Measurements from ENCODE around the gene CRYBG3.

The CRYBG3 gene

DNA sequence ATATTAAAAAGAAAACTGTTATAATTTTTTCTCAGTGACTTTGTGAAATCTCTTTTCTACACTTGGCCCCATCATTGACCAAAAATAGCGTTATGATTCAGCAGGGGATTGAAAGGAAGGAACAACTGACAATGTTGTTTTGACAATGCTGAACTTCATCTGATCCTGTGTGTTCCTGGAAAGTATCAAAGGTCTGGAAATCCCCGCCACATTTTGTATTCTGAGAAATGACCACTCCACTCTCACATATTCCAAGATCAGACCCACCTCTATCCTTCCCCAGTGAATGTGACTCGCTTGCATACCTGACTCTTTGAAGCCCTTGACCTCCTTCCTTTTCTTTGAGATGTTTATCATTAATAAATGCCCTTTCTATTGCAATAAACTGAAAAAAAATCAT is 160.1 kb downstream of the CRYBG3 start:
- DNase-seq: no peak

DNA sequence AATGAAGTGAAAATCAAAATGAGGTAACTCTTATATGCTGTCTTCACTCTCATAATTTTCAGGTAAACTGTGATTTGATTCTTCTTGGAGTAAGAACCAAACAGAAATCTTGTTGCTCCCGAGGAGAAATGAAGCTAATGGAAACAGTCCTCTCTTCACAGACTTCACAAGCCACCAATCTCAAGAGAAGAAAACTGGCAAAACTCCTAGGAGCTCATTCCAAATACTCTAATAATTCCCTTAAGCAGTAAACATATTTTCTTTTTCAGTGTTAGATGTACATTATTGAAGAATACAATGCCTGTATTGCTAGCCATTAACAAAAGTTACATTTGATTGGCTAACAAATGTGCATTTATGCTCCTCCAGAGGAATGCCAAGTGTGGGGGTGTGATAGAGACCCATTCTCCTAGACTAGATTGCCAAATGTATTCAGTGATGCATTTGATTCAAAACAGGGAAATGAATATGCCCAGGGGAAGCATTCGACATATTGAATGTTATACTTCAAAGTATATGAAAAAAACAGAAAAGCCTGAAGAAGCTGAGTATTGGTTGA is 162.2 kb downstream of the CRYBG3 start:
- DNase-seq: no peak

DNA sequence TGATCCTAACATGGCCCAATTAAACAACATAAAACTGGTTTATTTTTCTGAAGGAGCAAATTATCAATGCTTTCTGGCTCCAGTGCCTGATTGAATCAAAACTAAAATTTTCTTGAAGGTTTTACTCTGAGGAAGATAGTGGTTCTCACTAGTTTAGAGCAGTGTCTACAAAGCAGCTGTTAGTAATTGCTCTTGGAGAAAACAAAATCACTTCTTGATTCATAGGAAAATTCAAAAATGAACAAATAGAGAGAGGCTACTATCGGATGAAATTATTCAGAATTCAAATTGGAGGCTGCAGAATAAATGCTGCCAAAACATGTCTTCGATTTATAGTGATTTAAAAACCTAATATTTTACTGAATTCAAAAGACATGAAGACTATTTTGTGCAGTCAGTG is 165.5 kb downstream of the CRYBG3 start:
- DNase-seq: no peak

DNA sequence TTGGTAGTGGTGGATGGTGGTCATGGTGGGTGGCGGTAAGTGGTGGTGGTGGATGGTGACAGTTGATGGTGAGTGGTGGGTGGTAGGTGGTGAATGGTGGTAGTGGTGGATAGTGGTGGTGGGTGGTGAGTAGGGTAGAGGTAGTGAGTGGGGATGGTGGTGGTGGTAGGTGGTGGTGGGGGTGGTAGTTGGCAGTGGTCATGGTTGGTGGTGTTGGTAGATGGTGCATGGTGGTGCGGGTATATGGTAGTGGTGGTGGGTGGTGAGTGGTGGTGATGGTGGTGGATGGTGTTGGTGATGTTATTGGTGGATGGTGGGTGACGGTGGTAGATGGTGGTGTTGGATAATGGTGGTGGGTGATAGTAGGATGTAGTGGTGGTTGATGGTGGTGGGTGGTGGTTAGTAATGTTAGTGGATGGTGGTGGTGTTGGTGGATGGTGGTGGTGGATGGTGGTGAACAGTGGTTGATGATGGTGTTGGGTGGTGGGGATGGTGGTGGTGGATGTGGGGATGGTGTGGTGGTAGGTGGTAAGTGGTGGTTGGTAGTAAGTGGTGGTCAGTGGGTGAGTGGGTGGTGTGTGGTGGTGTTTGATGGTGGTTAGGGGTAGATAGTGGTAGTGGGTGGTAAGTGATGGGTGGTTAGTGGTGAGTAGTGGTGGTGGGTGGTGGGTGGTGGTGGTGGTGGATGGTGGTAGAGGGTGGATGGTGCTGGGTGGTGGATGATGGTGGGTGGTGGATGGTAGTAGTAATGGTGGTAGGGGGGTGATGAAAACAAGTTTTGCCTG is 167.2 kb downstream of the CRYBG3 start:
- DNase-seq: no peak

DNA sequence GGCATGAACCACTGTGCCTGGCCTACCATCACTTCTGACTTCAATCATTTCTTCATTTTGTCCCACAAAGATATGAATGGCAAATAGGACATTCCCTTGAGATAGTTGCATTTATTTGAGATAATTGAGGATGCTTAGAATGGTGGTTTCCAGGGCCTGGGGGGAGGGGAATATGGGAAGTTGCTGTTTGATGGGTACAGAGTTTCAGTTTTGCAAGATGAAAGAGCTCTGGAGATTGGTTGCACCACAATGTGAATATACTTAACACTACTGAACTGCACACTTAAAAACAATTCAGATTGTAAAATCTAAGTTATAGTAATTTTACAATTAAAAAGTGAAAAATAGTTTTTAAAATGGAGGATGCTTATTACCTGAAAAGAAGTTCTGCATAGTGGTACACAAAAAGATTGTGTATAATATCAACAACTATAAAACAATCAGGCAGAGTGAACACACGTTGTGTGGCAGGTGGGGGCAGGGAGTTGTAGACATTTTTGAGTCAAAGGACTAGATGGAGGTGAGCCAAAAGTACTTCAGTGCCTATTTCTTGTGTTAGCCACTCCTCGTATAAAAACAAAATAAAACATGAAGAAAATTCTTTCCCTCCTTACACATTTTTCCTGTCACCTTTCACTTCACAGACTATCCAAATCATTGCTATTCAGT is 168.9 kb downstream of the CRYBG3 start:
- DNase-seq: no peak

DNA sequence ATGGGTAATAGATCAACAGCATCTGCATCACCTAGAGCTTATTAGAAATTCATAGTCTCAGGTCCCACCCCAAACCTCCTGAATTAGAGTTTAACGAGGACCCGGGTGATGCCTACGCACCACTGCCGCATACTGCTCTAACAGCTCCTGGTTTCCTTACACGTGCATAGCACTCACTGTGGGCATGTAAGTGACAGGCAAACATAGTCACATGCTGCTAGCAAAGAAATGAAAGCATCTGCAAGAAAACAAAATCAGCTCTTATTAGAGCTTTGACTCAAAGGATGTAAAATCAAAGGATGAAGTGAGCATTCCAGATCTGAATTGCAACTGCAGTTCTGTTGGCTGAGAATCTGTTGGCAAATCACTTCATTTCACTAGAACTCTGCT is 169.5 kb downstream of the CRYBG3 start:
- DNase-seq: no peak

DNA sequence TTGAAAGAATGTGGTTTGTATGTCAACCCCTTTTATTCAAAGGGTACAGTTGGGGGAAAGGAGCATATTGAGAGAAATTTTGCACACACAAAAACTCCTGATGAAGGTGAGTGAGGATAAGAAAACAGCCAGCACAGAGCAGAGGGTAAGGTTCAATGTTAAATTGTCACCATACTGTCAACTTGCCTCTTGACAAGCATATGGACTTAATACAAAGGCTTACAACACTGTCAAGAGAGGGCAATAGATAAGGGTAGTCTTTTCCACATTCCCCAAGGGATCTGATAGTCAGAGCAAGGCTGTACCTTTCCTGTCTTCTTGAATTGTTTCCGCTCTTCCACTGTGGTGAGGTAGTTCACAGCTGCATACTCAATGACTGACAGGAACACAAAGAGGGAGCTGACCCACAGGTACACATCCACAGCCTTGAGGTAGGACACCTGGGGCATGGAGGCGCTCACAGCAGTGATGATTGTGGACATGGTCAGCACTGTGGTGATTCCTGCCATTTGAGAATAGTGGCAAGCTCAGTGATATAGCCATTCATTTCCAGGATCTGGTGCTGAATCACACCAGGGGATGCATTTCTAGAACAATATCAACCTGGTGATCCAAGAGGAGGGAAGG is 170.8 kb downstream of the CRYBG3 start:
- DNase-seq: no peak

DNA sequence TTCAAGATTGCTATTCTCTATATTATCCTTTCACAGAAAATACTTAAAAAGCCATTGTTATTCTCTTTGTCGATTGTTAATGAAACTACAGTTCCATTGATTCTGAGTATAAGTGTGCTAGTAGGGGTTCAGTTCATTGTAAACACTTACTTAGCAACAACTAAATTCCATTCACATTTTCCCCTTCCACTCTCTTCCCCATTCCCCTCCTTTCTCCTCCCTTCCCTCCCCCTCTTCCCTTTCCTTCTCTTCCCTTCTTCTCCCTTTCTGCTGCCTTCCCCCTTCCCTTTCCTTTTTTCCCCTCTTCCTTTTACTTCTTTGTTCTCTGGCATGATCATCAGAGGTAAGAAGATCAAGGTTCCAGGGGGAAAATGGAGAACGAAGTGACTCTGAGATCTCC is 171.7 kb downstream of the CRYBG3 start:
- DNase-seq: no peak

DNA sequence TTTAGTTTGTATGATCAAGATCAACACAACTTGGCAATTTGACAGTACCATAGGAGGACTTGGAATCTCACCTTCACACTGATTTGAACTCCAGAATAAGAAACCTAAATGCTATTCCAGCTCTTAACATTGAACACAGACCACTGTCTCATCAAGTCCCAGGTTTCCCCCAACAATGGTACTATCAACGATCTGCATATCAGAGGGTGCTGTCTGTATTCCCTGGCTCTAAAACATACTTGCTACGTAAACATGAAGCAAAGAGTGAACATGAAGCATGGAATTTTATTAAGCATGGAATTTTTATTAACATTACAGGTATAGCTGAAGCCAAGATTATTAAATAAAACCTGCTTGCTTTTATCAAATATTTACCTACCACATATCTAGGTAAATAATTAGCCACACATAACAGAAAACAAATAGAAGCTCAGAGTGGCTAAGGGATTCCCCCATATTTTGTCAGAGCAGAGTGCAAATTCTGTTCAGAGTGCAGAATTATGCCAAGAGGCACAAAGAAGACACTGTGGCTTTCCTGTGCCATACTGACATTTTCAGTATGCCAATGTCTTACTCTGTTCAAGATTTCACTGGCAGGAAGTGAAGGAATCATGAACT is 172.6 kb downstream of the CRYBG3 start:
- no peak for DNase-seq
